ENCODE data around the gene DEPDC1B.

GRCh38 chr5:60718166-60718892 lies 18.4 kb upstream of the DEPDC1B start:
- TF ChIP-seq POLR2A (IDR thresholded peaks at IDR 0.05) (no peak), CTCF (IDR thresholded peaks at IDR 0.05) (no peak)
